K562 (cell line): ENCODE measurements around the gene NTSR2. TPM values are rescaled to one million over a fixed set of nuclear protein-coding genes. Genes with fewer than 3 reads are reported as not detected.

Experiments used
- ATAC-seq: fragments of 200-7000 bp; cut with Tn5 transposase; 3 replicates; pipeline ENCODE4 v1.9.1; 2020; ENCODE audit warnings: moderate library complexity
- BruUV-seq: library from RNA; stranded (reverse); fragments of 400-500 nt; replicated peaks from 2 replicates; lab custom pipeline; 2021; lab: Mats Ljungman, UMichigan
- CTCF ChIA-PET: fragments of 300-600 bp; formaldehyde crosslinking; extraction: SDS; loops from one replicate; lab custom pipeline; 2021; ENCODE audit warnings: low intra/inter-chr PET ratio; lab: Yijun Ruan, JAX
- POLR2A ChIA-PET: fragments of 300-600, 350-650 bp; sonication (Branson Sonifier 250); formaldehyde crosslinking; extraction: SDS; loops from one replicate; lab custom pipeline; 2021; ENCODE audit warnings: antibody characterized with exemption, inconsistent platforms; lab: Yijun Ruan, JAX
- DNase-seq, 4 experiments: peaks; one replicate each; pipeline versions ENCODE4 v3.0.0 to v3.0.0-alpha.2; 2011 to 2018; ENCODE audit warnings: low spot score in 3 of 4, mixed read lengths in 3 of 4; ENCODE audit errors: extremely low read depth in 1 of 4
- FAIRE-seq: peaks from 2 replicates; lab custom pipeline; 2011; peaks lifted over from hg19 to GRCh38; lab: Jason Lieb, UNC
- H2AFZ ChIP-seq: 2 replicates; pipeline ENCODE4 v1.6.0; 2011; ENCODE audit warnings: low read depth, low read length, control low read depth, inconsistent platforms
- H3K27ac ChIP-seq: fragments of 200-600 bp; 3 replicates; pipeline ENCODE4 v1.8.0; 2011; ENCODE audit warnings: low read depth, mild to moderate bottlenecking, control low read depth, inconsistent platforms, low read length, moderate library complexity, mixed read lengths; ENCODE audit errors: extremely low read depth
- H3K27me3 ChIP-seq, 2 experiments: fragments of 300-600 bp in 1 of 2; 2 replicates in 1 of 2; 3 replicates in 1 of 2; pipeline versions ENCODE4 v1.6.0 to v1.8.0; 2011; ENCODE audit warnings: inconsistent platforms in 2 of 2, low read length in 2 of 2, mild to moderate bottlenecking in 1 of 2, mixed read lengths in 1 of 2, moderate library complexity in 1 of 2; ENCODE audit not compliant: control insufficient read depth in 2 of 2, insufficient read depth in 2 of 2
- H3K36me3 ChIP-seq: fragments of 300-600 bp; 3 replicates; pipeline ENCODE4 v1.8.0; 2011; ENCODE audit warnings: mild to moderate bottlenecking, low read length, inconsistent platforms; ENCODE audit not compliant: control insufficient read depth, insufficient read depth
- H3K4me1 ChIP-seq, 2 experiments: fragments of 200-600 bp in 1 of 2; replicated peaks in 1 of 2; 2 replicates in 1 of 2; 3 replicates in 1 of 2; pipeline versions ENCODE4 v1.5.1 to v1.8.0; 2011; ENCODE audit warnings: inconsistent platforms in 2 of 2, low read length in 2 of 2, mild to moderate bottlenecking in 1 of 2, mixed read lengths in 1 of 2, moderate library complexity in 1 of 2; ENCODE audit not compliant: control insufficient read depth in 2 of 2, insufficient read depth in 2 of 2
- H3K4me2 ChIP-seq: 2 replicates; pipeline ENCODE4 v1.6.1; 2011; ENCODE audit warnings: low read length, control low read depth, inconsistent platforms, mixed read lengths; ENCODE audit not compliant: insufficient read depth
- H3K4me3 ChIP-seq: fragments of 200-600 bp; sonication (generic), shearing (Covaris generic); 2 replicates; pipeline ENCODE4 v1.5.1; 2016; ENCODE audit warnings: control low read depth, inconsistent platforms
- H3K79me2 ChIP-seq: fragments of 200-600 bp; 3 replicates; pipeline ENCODE4 v1.8.0; 2011; ENCODE audit warnings: low read length, inconsistent platforms; ENCODE audit not compliant: control insufficient read depth, insufficient read depth
- H3K9ac ChIP-seq, 2 experiments: 2 replicates each; pipeline versions ENCODE4 v1.6.0 to v1.6.1; 2011; ENCODE audit warnings: low read depth in 2 of 2, low read length in 2 of 2, control low read depth in 1 of 2, inconsistent platforms in 1 of 2, mild to moderate bottlenecking in 1 of 2, mixed read lengths in 1 of 2; ENCODE audit not compliant: insufficient read depth in 1 of 2
- H3K9me1 ChIP-seq: one replicate; pipeline ENCODE4 v1.6.0; 2011; ENCODE audit warnings: inconsistent platforms, mild to moderate bottlenecking, low read length, moderate library complexity; ENCODE audit not compliant: control insufficient read depth, insufficient read depth
- H3K9me3 ChIP-seq: replicated peaks from 2 replicates; pipeline ENCODE4 v1.5.1; 2011; ENCODE audit warnings: low read depth, low read length, inconsistent platforms; ENCODE audit not compliant: control insufficient read depth, insufficient read depth
- H4K20me1 ChIP-seq: replicated peaks from 2 replicates; pipeline ENCODE4 v1.6.1; 2011; ENCODE audit warnings: low read length, inconsistent platforms, mixed read lengths; ENCODE audit not compliant: control insufficient read depth, insufficient read depth
- BCOR ChIP-seq: fragments of 450-650 bp; IDR thresholded peaks from 2 replicates; pipeline ENCODE4 v1.6.1; 2016
- RBM25 ChIP-seq: fragments of 200-400 bp; formaldehyde crosslinking; IDR thresholded peaks from 2 replicates; pipeline ENCODE4 v1.6.1; 2018; ENCODE audit warnings: low read length, low read depth, moderate library complexity; ENCODE audit not compliant: severe bottlenecking
- SAP30 ChIP-seq: fragments of 200-600 bp; sonication (generic); IDR thresholded peaks from 2 replicates; pipeline ENCODE4 v1.6.1; 2012; ENCODE audit warnings: borderline replicate concordance, low read depth, mild to moderate bottlenecking, moderate library complexity, low read length, control low read depth, inconsistent platforms; ENCODE audit not compliant: insufficient read depth, poor library complexity, severe bottlenecking
- ZBTB17 ChIP-seq: fragments of 450-650 bp; formaldehyde crosslinking; IDR thresholded peaks from 2 replicates; pipeline ENCODE4 v1.4.0; 2020; ENCODE audit warnings: mild to moderate bottlenecking
- ZNF282 ChIP-seq: sonication (generic); formaldehyde crosslinking; IDR thresholded peaks from 2 replicates; pipeline ENCODE4 v1.8.1; 2023; ENCODE audit warnings: missing genetic modification reagents
- WGBS: fragments of 100-300 bp; shearing (Covaris generic); methylation state at CpG from one replicate; pipeline ENCODE4 v1.1.6; 2016; ENCODE audit warnings: low coverage, mixed read lengths; ENCODE audit not compliant: insufficient coverage; ENCODE audit errors: missing lambda C conversion rate; 5-methylcytosine and 5-hydroxymethylcytosine counted together
- in situ Hi-C: fragments of 300-500 bp; cut with MboI; formaldehyde crosslinking; loops from 4 replicates; pipeline ENCODE4 v1.15.0; 2018; ENCODE audit warnings: inconsistent platforms, mixed read lengths
- intact Hi-C: fragments of 100-400 bp; cut with micrococcal nuclease; formaldehyde crosslinking; loops from 2 replicates; pipeline ENCODE4 v1.14.2; 2022
- polyA plus RNA-seq, 8 experiments: library from polyadenylated mRNA; depleted of rRNA in 4 of 8; stranded (reverse) in 5 of 8; unstranded in 3 of 8; fragments of >200 nt; fragmentation: Nextera tagmentation in 2 of 8; fragmentation: Illumina TruSeq in 1 of 8; extraction: Ambion mirVana in 2 of 8; extraction: Trizol in 1 of 8; gene quantifications; 2 replicates each; pipeline versions ENCODE4 v1.2.1 to v1.2.3, GENCODE V29; 2011 to 2014; ENCODE audit warnings: inconsistent platforms in 1 of 8, missing spikeins in 1 of 8
- total RNA-seq, 7 experiments: library from RNA; depleted of rRNA in 6 of 7; stranded (reverse); fragments of >200 nt in 6 of 7; fragmentation: Illumina TruSeq in 2 of 7; extraction: Trizol in 2 of 7; gene quantifications; 2 replicates each; pipeline versions ENCODE4 v1.2.1 to v1.2.3, GENCODE V29; 2011 to 2021; ENCODE audit warnings: low replicate concordance in 1 of 7
- TF ChIP-seq, protein P1 (sequence below): fragments of 450-650 bp; formaldehyde crosslinking; IDR thresholded peaks from 2 replicates; pipeline ENCODE4 v1.4.0; 2020; ENCODE audit warnings: mild to moderate bottlenecking, moderate library complexity
- TF ChIP-seq, protein P2 (sequence below): IDR thresholded peaks from 3 replicates; pipeline ENCODE4 v1.6.1; 2011; ENCODE audit warnings: borderline replicate concordance, mild to moderate bottlenecking; ENCODE audit not compliant: insufficient read length, insufficient read depth

The NTSR2 gene
- total and polyA plus RNA-seq, 9 of the 15 experiments (the other 6 are each of a cell fraction or from before 2014, with no cell fraction given), result not detected

DNA sequence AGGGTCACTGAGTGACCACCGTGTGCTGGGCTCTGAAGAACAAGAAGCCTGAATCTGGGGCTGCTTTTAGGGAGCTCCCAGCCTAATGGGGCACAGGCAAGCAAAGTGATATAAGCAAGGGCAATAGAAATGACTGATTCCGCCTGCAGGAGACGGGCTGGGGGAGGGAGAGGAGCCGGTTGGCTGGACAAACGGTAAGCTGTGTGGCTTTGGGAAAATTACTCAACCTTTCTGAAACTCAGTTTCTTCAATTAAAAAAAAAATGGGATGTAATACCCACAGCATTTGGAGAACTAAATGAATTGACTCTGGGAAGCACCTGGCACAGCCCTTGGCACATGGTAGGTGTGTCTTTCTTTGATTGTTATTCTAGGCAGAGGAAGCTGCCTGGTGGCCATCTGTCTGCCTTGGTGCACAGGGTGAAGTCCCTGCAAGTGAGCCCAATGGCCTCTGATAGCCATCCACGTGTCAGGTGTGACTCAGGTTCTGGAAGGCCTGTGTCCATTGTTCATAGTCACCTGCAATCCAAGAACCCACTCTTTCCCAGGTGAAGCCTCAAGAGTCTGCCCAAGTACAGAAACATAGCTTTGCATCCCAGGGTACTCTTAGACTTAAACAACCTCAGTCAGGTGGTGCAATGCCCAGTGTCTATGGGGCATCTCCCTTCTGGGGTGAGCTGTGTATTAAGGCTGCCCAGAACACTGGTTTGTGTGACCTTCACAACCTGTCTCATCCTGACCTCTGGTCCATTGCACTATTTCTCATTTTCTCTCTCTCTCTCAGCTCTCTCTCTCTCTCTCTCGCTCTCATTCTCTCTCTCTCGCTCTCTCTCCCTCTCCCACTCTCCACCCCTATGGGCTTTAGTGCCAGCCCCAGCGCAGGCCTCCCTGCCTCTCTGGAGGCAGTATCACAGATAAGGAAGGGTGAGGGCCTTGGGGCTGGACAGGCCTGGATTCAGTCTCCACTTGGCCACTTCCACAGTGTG is 30.0 kb upstream of the NTSR2 start:
- WGBS, result 18% methylated on average over 9 of the region's 9 CpGs
- FAIRE-seq, result no peak
- no peak overlapping the region for H3K27ac ChIP-seq
- no peak overlapping the region for H3K4me3 ChIP-seq
- peaks cover 0 to 14% of the 10 kb centered on the region in 2 experiments; a peak in 2 of 5 replicates for H3K4me1 ChIP-seq
- no peak overlapping the region for H3K9ac ChIP-seq
- peaks cover 0 to 6% of the 10 kb centered on the region in 2 experiments; a peak in 1 of 5 replicates for H3K27me3 ChIP-seq
- POLR2A ChIA-PET, result no interaction called here
- intact Hi-C loops, result no loop called here
- H3K4me2 ChIP-seq, result no peak overlapping the region
- TF ChIP-seq, protein P1, sequence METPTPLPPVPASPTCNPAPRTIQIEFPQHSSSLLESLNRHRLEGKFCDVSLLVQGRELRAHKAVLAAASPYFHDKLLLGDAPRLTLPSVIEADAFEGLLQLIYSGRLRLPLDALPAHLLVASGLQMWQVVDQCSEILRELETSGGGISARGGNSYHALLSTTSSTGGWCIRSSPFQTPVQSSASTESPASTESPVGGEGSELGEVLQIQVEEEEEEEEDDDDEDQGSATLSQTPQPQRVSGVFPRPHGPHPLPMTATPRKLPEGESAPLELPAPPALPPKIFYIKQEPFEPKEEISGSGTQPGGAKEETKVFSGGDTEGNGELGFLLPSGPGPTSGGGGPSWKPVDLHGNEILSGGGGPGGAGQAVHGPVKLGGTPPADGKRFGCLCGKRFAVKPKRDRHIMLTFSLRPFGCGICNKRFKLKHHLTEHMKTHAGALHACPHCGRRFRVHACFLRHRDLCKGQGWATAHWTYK (CRISPR knock-in tag), result no peak
- peak; percentile 51 for TF ChIP-seq RBM25
- no peak for TF ChIP-seq ZNF282 (CRISPR knock-in tag)
- TF ChIP-seq SAP30, result no peak
- TF ChIP-seq ZBTB17, result no peak
- TF ChIP-seq, protein P2, sequence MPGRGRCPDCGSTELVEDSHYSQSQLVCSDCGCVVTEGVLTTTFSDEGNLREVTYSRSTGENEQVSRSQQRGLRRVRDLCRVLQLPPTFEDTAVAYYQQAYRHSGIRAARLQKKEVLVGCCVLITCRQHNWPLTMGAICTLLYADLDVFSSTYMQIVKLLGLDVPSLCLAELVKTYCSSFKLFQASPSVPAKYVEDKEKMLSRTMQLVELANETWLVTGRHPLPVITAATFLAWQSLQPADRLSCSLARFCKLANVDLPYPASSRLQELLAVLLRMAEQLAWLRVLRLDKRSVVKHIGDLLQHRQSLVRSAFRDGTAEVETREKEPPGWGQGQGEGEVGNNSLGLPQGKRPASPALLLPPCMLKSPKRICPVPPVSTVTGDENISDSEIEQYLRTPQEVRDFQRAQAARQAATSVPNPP, result no peak
- TF ChIP-seq BCOR, result peak; percentile 18; the same call in 1 of the 2 replicates
- no peaks in the 10 kb centered on the region for H3K9me3 ChIP-seq
- DNase-seq, result no peak
- peak; percentile 15; the same call in 2 of the 3 replicates for ATAC-seq
- no TSS peak for BruUV-seq
- H4K20me1 ChIP-seq, result no peaks in the 10 kb centered on the region
- in situ Hi-C loops, result no loop called here
- H3K79me2 ChIP-seq, result no peaks in the 10 kb centered on the region
- H3K36me3 ChIP-seq, result no peaks in the 10 kb centered on the region
- CTCF ChIA-PET, result no interaction called here
- H2AFZ ChIP-seq, result no peak overlapping the region
- no peaks in the 10 kb centered on the region for H3K9me1 ChIP-seq
